Omental fat pad (tissue), 4 donors: ENCODE results near the gene CYB5R4. TPM values are rescaled to one million over a fixed set of nuclear protein-coding genes. Genes with fewer than 3 reads are reported as not detected.
"Not testable (repeated sequence)": the region's sequence is repeated elsewhere in the genome, so short reads cannot be mapped to it uniquely, and the experiment has no call there.

Source experiments
- ATAC-seq: fragments of 150-250 bp; one replicate; pipeline ENCODE4 v1.9.1; 2016; ENCODE audit warnings: mild to moderate bottlenecking, moderate library complexity; ENCODE audit not compliant: low FRiP score
- DNase-seq: peaks from one replicate; pipeline ENCODE4 v3.0.0-alpha.2; 2019; ENCODE audit warnings: low spot score
- CTCF ChIP-seq, 3 donors: fragments of 450-650 bp; IDR thresholded peaks; one replicate each; pipeline ENCODE4 v1.5.1; 2016 to 2017; ENCODE audit warnings: antibody characterized with exemption in 3 of 3, mild to moderate bottlenecking in 3 of 3, moderate library complexity in 2 of 3
- total RNA-seq, 4 donors: library from RNA; depleted of rRNA; stranded (reverse); fragments of >200 nt; gene quantifications; one replicate each; pipeline ENCODE4 v1.1.0, GENCODE V29; 2016

Gene CYB5R4
- total RNA-seq, 4 donors from 2014 or later, result 7.2 to 12.8 (median 10.7) TPM

- ATAC-seq (no peak), DNase-seq (no peak)
- no peak for TF ChIP-seq CTCF (IDR thresholded peaks at IDR 0.05)
Measured at GRCh38 chr6:83889621-83890020, 30.1 kb downstream of the CYB5R4 start.

GRCh38 chr6:83890520-83890919, 31.0 kb downstream of the CYB5R4 start:
- ATAC-seq (no peak), DNase-seq (no peak)
- no peak for TF ChIP-seq CTCF (IDR thresholded peaks at IDR 0.05)

DNA sequence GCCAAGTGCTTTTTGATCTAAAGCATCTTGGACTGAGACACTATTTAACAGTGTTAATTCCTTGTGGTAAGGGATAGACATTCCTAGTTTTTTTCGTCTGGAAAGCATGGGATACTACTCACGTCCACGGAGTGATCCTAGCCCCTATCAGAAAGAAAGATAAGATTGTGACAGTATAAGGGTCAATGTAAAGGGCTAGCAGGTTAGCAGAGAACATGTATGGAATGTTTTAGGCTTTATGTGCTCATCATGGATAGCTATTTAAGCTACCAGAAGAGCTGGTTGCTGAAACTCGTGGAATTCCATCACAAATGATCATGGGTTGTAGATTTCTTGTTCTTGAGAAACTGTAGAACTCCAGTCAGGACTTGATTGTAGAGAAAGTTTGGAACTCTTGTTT, 32.1 kb downstream of the CYB5R4 start:
- ATAC-seq (no peak), DNase-seq (no peak)
- no peak for TF ChIP-seq CTCF (IDR thresholded peaks at IDR 0.05)

DNA sequence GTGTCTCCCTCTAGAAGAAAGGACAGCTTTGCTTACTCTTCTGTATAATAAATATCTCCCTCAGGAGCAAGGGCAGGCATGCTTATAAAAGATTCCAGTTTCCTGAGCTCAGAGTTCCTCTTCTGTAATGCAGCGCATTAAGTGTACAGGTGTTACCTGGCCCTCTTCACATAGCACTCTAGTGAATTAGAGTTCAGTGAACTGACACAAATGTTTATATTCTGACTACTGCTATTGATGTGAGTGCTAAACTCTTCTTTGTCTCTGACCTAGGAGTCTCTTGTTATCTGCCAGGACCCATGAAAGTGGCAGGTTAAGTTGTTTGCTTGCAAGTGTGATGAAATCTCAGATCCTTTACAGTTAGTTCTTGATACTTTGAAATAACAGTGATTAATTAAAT, 33.5 kb downstream of the CYB5R4 start:
- ATAC-seq (no peak), DNase-seq (no peak)
- no peak for TF ChIP-seq CTCF (IDR thresholded peaks at IDR 0.05)

DNA sequence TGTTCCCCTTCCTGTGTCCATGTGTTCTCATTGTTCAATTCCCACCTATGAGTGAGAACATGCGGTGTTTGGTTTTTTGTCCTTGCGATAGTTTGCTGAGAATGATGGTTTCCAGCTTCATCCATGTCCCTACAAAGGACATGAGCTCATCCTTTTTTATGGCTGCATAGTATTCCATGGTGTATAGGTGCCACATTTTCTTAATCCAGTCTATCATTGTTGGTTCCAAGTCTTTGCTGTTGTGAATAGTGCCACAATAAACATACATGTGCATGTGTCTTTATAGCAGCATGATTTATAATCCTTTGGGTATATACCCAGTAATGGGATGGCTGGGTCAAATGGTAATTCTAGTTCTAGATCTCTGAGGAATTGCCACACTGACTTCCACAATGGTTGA, 37.6 kb downstream of the CYB5R4 start:
- DNase-seq, ATAC-seq: not testable (repeated sequence)

GRCh38 chr6:83901624-83902023, 42.1 kb downstream of the CYB5R4 start:
- ATAC-seq (no peak), DNase-seq (no peak)
- no peak for TF ChIP-seq CTCF (IDR thresholded peaks at IDR 0.05)

DNA sequence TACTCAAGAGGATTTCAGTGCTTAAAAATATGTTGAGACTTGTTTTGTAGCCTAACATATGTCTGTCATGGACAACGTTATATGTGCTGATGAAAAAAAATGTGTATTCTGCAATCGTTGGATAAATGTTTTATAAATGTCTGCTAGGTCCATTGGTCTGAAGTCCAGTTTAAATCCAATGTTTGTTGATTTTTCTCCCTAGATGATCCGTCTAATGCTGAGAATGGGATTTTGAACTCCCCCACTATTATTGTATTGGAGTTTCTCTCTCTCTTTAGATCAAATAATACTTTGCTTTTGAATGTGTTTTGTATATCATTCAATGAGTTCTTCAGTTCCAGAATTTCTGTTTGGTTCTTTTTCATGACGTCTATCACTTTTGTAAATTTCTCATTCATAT, 44.9 kb downstream of the CYB5R4 start:
- no peak for ATAC-seq
- TF ChIP-seq CTCF (IDR thresholded peaks at IDR 0.05), result no peak
- DNase-seq, result no peak

- no peak for TF ChIP-seq CTCF (IDR thresholded peaks at IDR 0.05)
- no peak for ATAC-seq
- no peak for DNase-seq
Measured at GRCh38 chr6:83905648-83906047, 46.2 kb downstream of the CYB5R4 start.

DNA sequence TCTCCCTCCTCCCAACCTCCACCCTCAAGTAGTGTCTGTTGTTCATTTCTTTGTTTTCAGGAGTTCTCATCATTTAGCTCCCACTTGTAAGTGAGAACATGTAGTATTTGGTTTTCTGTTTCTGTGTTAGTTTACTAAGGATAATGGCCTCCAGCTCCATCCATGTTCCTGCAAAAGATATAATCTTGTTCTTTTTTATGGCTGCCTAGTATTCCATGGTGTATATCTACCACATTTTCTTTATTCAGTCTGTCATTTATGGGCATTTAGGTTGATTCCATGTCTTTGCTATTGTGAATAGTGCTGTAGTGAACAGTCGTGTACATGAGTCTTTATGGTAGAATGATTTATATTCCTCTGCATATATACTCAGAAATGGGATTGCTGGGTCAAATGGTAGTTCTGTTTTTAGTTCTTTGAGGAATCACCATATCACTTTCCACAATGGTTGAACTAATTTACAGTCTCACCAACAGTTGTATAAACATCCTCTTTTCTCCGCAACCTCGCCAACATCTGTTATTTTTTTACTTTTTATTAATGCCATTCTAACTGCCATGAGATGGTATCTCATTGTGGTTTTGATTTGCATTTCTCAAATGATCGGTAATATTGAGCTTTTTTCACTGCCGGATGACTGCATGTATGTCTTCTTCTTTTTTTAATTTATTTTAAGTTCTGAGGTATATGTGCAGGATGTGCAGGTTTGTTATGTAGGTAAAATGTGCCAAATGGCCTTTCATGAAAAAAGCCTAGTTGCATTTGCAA, 48.3 kb downstream of the CYB5R4 start:
- ATAC-seq, DNase-seq: not testable (repeated sequence)
